HepG2 (cell line): ENCODE data around the gene GPC6. TPM values are rescaled to one million over a fixed set of nuclear protein-coding genes. Genes with fewer than 3 reads are reported as not detected.

ENCODE experiments used
- BCL6 ChIP-seq: IDR thresholded peaks from 2 replicates; pipeline ENCODE4 v1.6.1; 2016; ENCODE audit warnings: missing genetic modification reagents, missing compliant biosample characterization
- CREB1 ChIP-seq, 2 experiments: fragments of 450-650 bp in 1 of 2; IDR thresholded peaks; 2 replicates each; pipeline ENCODE4 v1.6.1; 2016 to 2017; ENCODE audit warnings: control low read depth in 1 of 2, mild to moderate bottlenecking in 1 of 2, missing compliant biosample characterization in 1 of 2, missing genetic modification characterization in 1 of 2
- EP300 ChIP-seq, 3 experiments: sonication (generic) in 1 of 3; formaldehyde crosslinking in 1 of 3; IDR thresholded peaks; 2 replicates each; pipeline versions ENCODE4 v1.5.1 to v1.6.1; 2011 to 2020; ENCODE audit warnings: low read depth in 2 of 3, low read length in 2 of 3, borderline replicate concordance in 1 of 3, improper control_type of control experiment in 1 of 3, mild to moderate bottlenecking in 1 of 3, missing genetic modification reagents in 1 of 3, moderate library complexity in 1 of 3
- FOXO1 ChIP-seq: sonication (generic); formaldehyde crosslinking; IDR thresholded peaks from 2 replicates; pipeline ENCODE4 v1.4.0; 2020; ENCODE audit warnings: missing genetic modification reagents
- HDAC1 ChIP-seq: sonication (generic); formaldehyde crosslinking; IDR thresholded peaks from 2 replicates; pipeline ENCODE4 v1.5.1; 2020; ENCODE audit warnings: mild to moderate bottlenecking, missing genetic modification reagents
- JUND ChIP-seq: sonication (generic); formaldehyde crosslinking; IDR thresholded peaks from 2 replicates; pipeline ENCODE4 v1.8.0; 2022; ENCODE audit warnings: mild to moderate bottlenecking, missing genetic modification reagents
- KAT2B ChIP-seq: fragments of 150-350 bp; IDR thresholded peaks from 2 replicates; pipeline ENCODE4 v1.6.1; 2014; ENCODE audit warnings: low read depth, low read length, borderline replicate concordance
- KDM6A ChIP-seq: IDR thresholded peaks from 2 replicates; pipeline ENCODE4 v1.6.1; 2016; ENCODE audit warnings: low read depth
- MEF2D ChIP-seq: sonication (generic); formaldehyde crosslinking; IDR thresholded peaks from 2 replicates; pipeline ENCODE4 v1.5.1; 2020; ENCODE audit warnings: mild to moderate bottlenecking, missing genetic modification reagents
- NCOA2 ChIP-seq: sonication (generic); formaldehyde crosslinking; IDR thresholded peaks from 2 replicates; pipeline ENCODE4 v1.8.0; 2022; ENCODE audit warnings: inconsistent platforms
- NONO ChIP-seq, 2 experiments: fragments of 450-650 bp in 1 of 2; sonication (generic) in 1 of 2; formaldehyde crosslinking in 1 of 2; IDR thresholded peaks in 1 of 2; conservative IDR thresholded peaks in 1 of 2; 2 replicates each; pipeline versions ENCODE4 v1.6.1 to v1.8.0; 2017 to 2022; ENCODE audit warnings: mild to moderate bottlenecking in 1 of 2, missing genetic modification reagents in 1 of 2, moderate library complexity in 1 of 2
- NR2F6 ChIP-seq, 2 experiments: IDR thresholded peaks; 2 replicates each; pipeline ENCODE4 v1.6.1; 2016; ENCODE audit warnings: antibody characterized with exemption in 1 of 2, mild to moderate bottlenecking in 1 of 2
- PHF8 ChIP-seq: sonication (generic); formaldehyde crosslinking; IDR thresholded peaks from 2 replicates; pipeline ENCODE4 v1.5.0; 2020; ENCODE audit warnings: missing genetic modification reagents
- PITX1 ChIP-seq: sonication (generic); formaldehyde crosslinking; IDR thresholded peaks from 2 replicates; pipeline ENCODE4 v1.5.1; 2020; ENCODE audit warnings: mild to moderate bottlenecking, missing genetic modification reagents
- POLR2A ChIP-seq, 2 experiments: IDR thresholded peaks; 2 replicates each; pipeline ENCODE4 v1.6.1; 2011; ENCODE audit warnings: low read depth in 2 of 2, low read length in 2 of 2, mild to moderate bottlenecking in 1 of 2, moderate library complexity in 1 of 2; ENCODE audit not compliant: insufficient read depth in 1 of 2
- RXRB ChIP-seq: IDR thresholded peaks from 2 replicates; pipeline ENCODE4 v1.6.1; 2016; ENCODE audit warnings: borderline replicate concordance, missing genetic modification reagents, missing compliant biosample characterization
- SALL1 ChIP-seq: sonication (generic); formaldehyde crosslinking; IDR thresholded peaks from 2 replicates; pipeline ENCODE4 v1.8.0; 2022; ENCODE audit warnings: mild to moderate bottlenecking, missing genetic modification reagents
- SOX13 ChIP-seq, 3 experiments: fragments of 450-650 bp in 1 of 3; sonication (generic) in 1 of 3; formaldehyde crosslinking in 1 of 3; IDR thresholded peaks in 2 of 3; conservative IDR thresholded peaks in 1 of 3; 2 replicates each; pipeline versions ENCODE4 v1.5.0 to v1.6.1; 2016 to 2020; ENCODE audit warnings: antibody characterized with exemption in 1 of 3, mild to moderate bottlenecking in 1 of 3, missing compliant biosample characterization in 1 of 3, missing genetic modification reagents in 1 of 3, moderate library complexity in 1 of 3
- SRSF4 ChIP-seq: fragments of 200-400 bp; formaldehyde crosslinking; IDR thresholded peaks from one replicate; pipeline ENCODE4 v1.6.1; 2018; ENCODE audit warnings: mild to moderate bottlenecking, low read depth, low read length, moderate library complexity; ENCODE audit not compliant: poor library complexity, severe bottlenecking
- ZBTB1 ChIP-seq: sonication (generic); formaldehyde crosslinking; IDR thresholded peaks from 2 replicates; pipeline ENCODE4 v1.4.0; 2020; ENCODE audit warnings: missing genetic modification reagents, borderline replicate concordance
- ZNF205 ChIP-seq: IDR thresholded peaks from 2 replicates; pipeline ENCODE4 v1.6.1; 2018; ENCODE audit warnings: missing biosample characterization, missing genetic modification reagents
- ZNF546 ChIP-seq: sonication (generic); formaldehyde crosslinking; conservative IDR thresholded peaks from 2 replicates; pipeline ENCODE4 v1.8.1; 2023; ENCODE audit warnings: mild to moderate bottlenecking, missing genetic modification reagents
- ZNF670 ChIP-seq: sonication (generic); formaldehyde crosslinking; IDR thresholded peaks from 2 replicates; pipeline ENCODE4 v1.8.0; 2022; ENCODE audit warnings: mild to moderate bottlenecking, missing genetic modification reagents, borderline replicate concordance
- ZNF782 ChIP-seq: sonication (generic); formaldehyde crosslinking; IDR thresholded peaks from 2 replicates; pipeline ENCODE4 v1.4.0; 2020; ENCODE audit warnings: missing genetic modification reagents, mild to moderate bottlenecking, borderline replicate concordance
- polyA plus RNA-seq, 8 experiments: library from polyadenylated mRNA; depleted of rRNA in 3 of 8; stranded (reverse) in 7 of 8; unstranded in 1 of 8; fragments of >200 nt; fragmentation: Illumina TruSeq in 4 of 8; extraction: Trizol in 4 of 8; gene quantifications; 2 replicates each; pipeline versions ENCODE4 v1.2.1 to v1.2.3, GENCODE V29; 2011 to 2016; ENCODE audit warnings: low read depth in 4 of 8, missing spikeins in 1 of 8, mixed read lengths in 1 of 8; ENCODE audit not compliant: insufficient read depth in 1 of 8
- total RNA-seq, 5 experiments: library from RNA; depleted of rRNA; stranded (reverse); fragments of >200 nt; fragmentation: Illumina TruSeq; extraction: Trizol; gene quantifications; 2 replicates each; pipeline ENCODE4 v1.2.3, GENCODE V29; 2016; ENCODE audit warnings: low read depth in 1 of 5
- TF ChIP-seq, protein P1 (sequence below): sonication (generic); formaldehyde crosslinking; IDR thresholded peaks from 2 replicates; pipeline ENCODE4 v1.4.0; 2020; ENCODE audit warnings: mild to moderate bottlenecking, missing genetic modification reagents
- TF ChIP-seq, protein P2 (sequence below): sonication (generic); formaldehyde crosslinking; IDR thresholded peaks from 2 replicates; pipeline ENCODE4 v1.4.0; 2020; ENCODE audit warnings: missing genetic modification reagents
- TF ChIP-seq, protein P3 (sequence below): sonication (generic); formaldehyde crosslinking; IDR thresholded peaks from 2 replicates; pipeline ENCODE4 v1.8.0; 2022; ENCODE audit warnings: low read depth, missing genetic modification reagents

Gene GPC6
- total and polyA plus RNA-seq, 2 of the 13 experiments (the other 11 are each of a cell fraction or from before 2014, with no cell fraction given): 24.5 to 33.9 TPM

- no peak for TF ChIP-seq ZBTB1 (CRISPR knock-in tag)
- no peak for TF ChIP-seq SOX13 (IDR thresholded peaks at IDR 0.05)
- TF ChIP-seq SOX13 (CRISPR knock-in tag; conservative IDR thresholded peaks at IDR 0.05 in 1 of 2, IDR thresholded peaks at IDR 0.05 in 1 of 2): peak in 1 of 2 experiments; percentile 81; a peak in 2 of 4 replicates
- TF ChIP-seq KDM6A: 0 out of 2 replicates have a peak, but pooled peaks have one; percentile 27
- no peak for TF ChIP-seq ZNF546 (CRISPR knock-in tag)
- TF ChIP-seq CREB1 (IDR thresholded peaks at IDR 0.05): no peak
- peak; percentile 32; the same call in 1 of the 2 replicates for TF ChIP-seq CREB1 (CRISPR knock-in tag; IDR thresholded peaks at IDR 0.05)
- peak; percentile 82 for TF ChIP-seq NCOA2 (CRISPR knock-in tag)
- no peak for TF ChIP-seq KAT2B
- TF ChIP-seq, protein P1, sequence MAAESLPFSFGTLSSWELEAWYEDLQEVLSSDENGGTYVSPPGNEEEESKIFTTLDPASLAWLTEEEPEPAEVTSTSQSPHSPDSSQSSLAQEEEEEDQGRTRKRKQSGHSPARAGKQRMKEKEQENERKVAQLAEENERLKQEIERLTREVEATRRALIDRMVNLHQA (CRISPR knock-in tag): no peak
- TF ChIP-seq ZNF670 (CRISPR knock-in tag): no peak
- TF ChIP-seq POLR2A (IDR thresholded peaks at IDR 0.05; ENCODE audit: insufficient read depth in 1 of 2, low read depth in 2 of 2, low read length in 2 of 2): no peak
- TF ChIP-seq EP300 (IDR thresholded peaks at IDR 0.05; ENCODE audit: low read depth in 2 of 2, low read length in 2 of 2): peak in 1 of 2 experiments; percentile 82; a peak in 2 of 4 replicates
- no peak for TF ChIP-seq EP300 (CRISPR knock-in tag; IDR thresholded peaks at IDR 0.05; ENCODE audit: borderline replicate concordance)
- no peak for TF ChIP-seq HDAC1
- TF ChIP-seq PITX1: no peak
- TF ChIP-seq, protein P2, sequence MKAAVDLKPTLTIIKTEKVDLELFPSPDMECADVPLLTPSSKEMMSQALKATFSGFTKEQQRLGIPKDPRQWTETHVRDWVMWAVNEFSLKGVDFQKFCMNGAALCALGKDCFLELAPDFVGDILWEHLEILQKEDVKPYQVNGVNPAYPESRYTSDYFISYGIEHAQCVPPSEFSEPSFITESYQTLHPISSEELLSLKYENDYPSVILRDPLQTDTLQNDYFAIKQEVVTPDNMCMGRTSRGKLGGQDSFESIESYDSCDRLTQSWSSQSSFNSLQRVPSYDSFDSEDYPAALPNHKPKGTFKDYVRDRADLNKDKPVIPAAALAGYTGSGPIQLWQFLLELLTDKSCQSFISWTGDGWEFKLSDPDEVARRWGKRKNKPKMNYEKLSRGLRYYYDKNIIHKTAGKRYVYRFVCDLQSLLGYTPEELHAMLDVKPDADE (CRISPR knock-in tag): no peak
- no peak for TF ChIP-seq PHF8 (CRISPR knock-in tag)
- peak; percentile 43; the same call in 1 of the 2 replicates for TF ChIP-seq NR2F6 (IDR thresholded peaks at IDR 0.05)
- 0 out of 2 replicates have a peak, but pooled peaks have one; percentile 32 for TF ChIP-seq NR2F6 (CRISPR knock-in tag; IDR thresholded peaks at IDR 0.05)
- TF ChIP-seq BCL6 (CRISPR knock-in tag): peak; percentile 62
- TF ChIP-seq MEF2D (CRISPR knock-in tag): peak; percentile 95
- TF ChIP-seq SALL1 (CRISPR knock-in tag): peak; percentile 77; the same call in 1 of the 2 replicates
- TF ChIP-seq RXRB (CRISPR knock-in tag): peak; percentile 59
- no peak for TF ChIP-seq NONO (IDR thresholded peaks at IDR 0.05)
- TF ChIP-seq NONO (CRISPR knock-in tag; conservative IDR thresholded peaks at IDR 0.05): peak; percentile 43; the same call in 1 of the 2 replicates
- no peak for TF ChIP-seq ZNF205 (CRISPR knock-in tag)
- TF ChIP-seq, protein P3, sequence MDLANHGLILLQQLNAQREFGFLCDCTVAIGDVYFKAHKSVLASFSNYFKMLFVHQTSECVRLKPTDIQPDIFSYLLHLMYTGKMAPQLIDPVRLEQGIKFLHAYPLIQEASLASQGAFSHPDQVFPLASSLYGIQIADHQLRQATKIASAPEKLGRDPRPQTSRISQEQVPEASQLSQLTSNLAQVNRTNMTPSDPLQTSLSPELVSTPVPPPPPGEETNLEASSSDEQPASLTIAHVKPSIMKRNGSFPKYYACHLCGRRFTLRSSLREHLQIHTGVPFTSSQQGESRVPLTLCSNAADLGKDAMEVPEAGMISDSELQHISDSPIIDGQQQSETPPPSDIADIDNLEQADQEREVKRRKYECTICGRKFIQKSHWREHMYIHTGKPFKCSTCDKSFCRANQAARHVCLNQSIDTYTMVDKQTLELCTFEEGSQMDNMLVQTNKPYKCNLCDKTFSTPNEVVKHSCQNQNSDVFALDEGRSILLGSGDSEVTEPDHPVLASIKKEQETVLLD (CRISPR knock-in tag): no peak
- no peak for TF ChIP-seq ZNF782 (CRISPR knock-in tag)
- peak; percentile 39; the same call in 1 of the 2 replicates for TF ChIP-seq FOXO1 (CRISPR knock-in tag)
- TF ChIP-seq SRSF4: no peak
- TF ChIP-seq JUND (CRISPR knock-in tag): no peak
Measured at GRCh38 chr13:94305033-94305432, 1078.4 kb downstream of the GPC6 start (continued).
